Suprapubic skin (tissue), 4 donors: ENCODE data around the gene UBL3. TPM values are rescaled to one million over a fixed set of nuclear protein-coding genes. Genes with fewer than 3 reads are reported as not detected.

Experiments used
- DNase-seq, 2 donors: peaks; one replicate each; pipeline ENCODE4 v3.0.0-alpha.2; 2019; ENCODE audit warnings: low spot score in 2 of 2
- H3K27ac ChIP-seq: fragments of 200-600 bp; sonication (generic); one replicate; pipeline ENCODE4 v1.5.1; 2019
- H3K27me3 ChIP-seq: fragments of 200-600 bp; sonication (generic); one replicate; pipeline ENCODE4 v1.5.1; 2019
- H3K36me3 ChIP-seq: fragments of 200-600 bp; sonication (generic); one replicate; pipeline ENCODE4 v1.5.1; 2019
- H3K4me1 ChIP-seq: fragments of 200-600 bp; sonication (generic); one replicate; pipeline ENCODE4 v1.5.1; 2019
- H3K4me3 ChIP-seq: fragments of 200-600 bp; sonication (generic); one replicate; pipeline ENCODE4 v1.5.1; 2019; ENCODE audit warnings: mild to moderate bottlenecking
- H3K9me3 ChIP-seq: fragments of 200-600 bp; sonication (generic); one replicate; pipeline ENCODE4 v1.5.1; 2019
- EP300 ChIP-seq: sonication (generic); formaldehyde crosslinking; IDR thresholded peaks from one replicate; pipeline ENCODE4 v1.6.1; 2017; ENCODE audit warnings: antibody characterized with exemption
- POLR2A ChIP-seq, 2 donors: fragments of 450-650 bp; IDR thresholded peaks; one replicate each; pipeline ENCODE4 v1.6.1; 2017; ENCODE audit warnings: antibody characterized with exemption in 2 of 2, mild to moderate bottlenecking in 2 of 2, moderate library complexity in 2 of 2
- POLR2AphosphoS5 ChIP-seq, 3 donors: sonication (generic); formaldehyde crosslinking; IDR thresholded peaks; one replicate each; pipeline ENCODE4 v1.6.1; 2017; ENCODE audit warnings: antibody characterized with exemption in 3 of 3
- WGBS: methylation state at CpG from one replicate; pipeline ENCODE4 v1.1.5; 2018; 5-methylcytosine and 5-hydroxymethylcytosine counted together
- total RNA-seq, 4 donors: library from RNA; depleted of rRNA; stranded (reverse); fragments of >200 nt; gene quantifications; one replicate each; pipeline ENCODE4 v1.1.0, GENCODE V29; 2016
- TF ChIP-seq, protein P1 (sequence below), 2 donors: fragments of 200-600 bp in 1 of 2; fragments of 450-650 bp in 1 of 2; sonication (generic) in 1 of 2; IDR thresholded peaks; one replicate each; pipeline ENCODE4 v1.5.1; 2016 to 2019; ENCODE audit warnings: antibody characterized with exemption in 2 of 2, mild to moderate bottlenecking in 1 of 2, moderate library complexity in 1 of 2

The UBL3 gene
- total RNA-seq, 4 donors from 2014 or later: 37.7 to 66.2 (median 48.5) TPM

- Histone ChIP-seq H3K4me3 (no peak overlapping the region), H3K4me1 (peaks cover 18% of the 10 kb centered on the region), H3K27ac (no peak overlapping the region), H3K36me3 (no peaks in the 10 kb centered on the region), H3K9me3 (no peaks in the 10 kb centered on the region), H3K27me3 (no peaks in the 10 kb centered on the region)
- no peak for DNase-seq
- TF ChIP-seq POLR2AphosphoS5 (IDR thresholded peaks at IDR 0.05): no peak
- no peak for TF ChIP-seq EP300
- no peak for TF ChIP-seq POLR2A (IDR thresholded peaks at IDR 0.05)
- TF ChIP-seq, protein P1, sequence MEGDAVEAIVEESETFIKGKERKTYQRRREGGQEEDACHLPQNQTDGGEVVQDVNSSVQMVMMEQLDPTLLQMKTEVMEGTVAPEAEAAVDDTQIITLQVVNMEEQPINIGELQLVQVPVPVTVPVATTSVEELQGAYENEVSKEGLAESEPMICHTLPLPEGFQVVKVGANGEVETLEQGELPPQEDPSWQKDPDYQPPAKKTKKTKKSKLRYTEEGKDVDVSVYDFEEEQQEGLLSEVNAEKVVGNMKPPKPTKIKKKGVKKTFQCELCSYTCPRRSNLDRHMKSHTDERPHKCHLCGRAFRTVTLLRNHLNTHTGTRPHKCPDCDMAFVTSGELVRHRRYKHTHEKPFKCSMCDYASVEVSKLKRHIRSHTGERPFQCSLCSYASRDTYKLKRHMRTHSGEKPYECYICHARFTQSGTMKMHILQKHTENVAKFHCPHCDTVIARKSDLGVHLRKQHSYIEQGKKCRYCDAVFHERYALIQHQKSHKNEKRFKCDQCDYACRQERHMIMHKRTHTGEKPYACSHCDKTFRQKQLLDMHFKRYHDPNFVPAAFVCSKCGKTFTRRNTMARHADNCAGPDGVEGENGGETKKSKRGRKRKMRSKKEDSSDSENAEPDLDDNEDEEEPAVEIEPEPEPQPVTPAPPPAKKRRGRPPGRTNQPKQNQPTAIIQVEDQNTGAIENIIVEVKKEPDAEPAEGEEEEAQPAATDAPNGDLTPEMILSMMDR (IDR thresholded peaks at IDR 0.05): no peak
- 62% methylated on average over 3 of the region's 3 CpGs for WGBS
These were observed 102.3 kb downstream of the UBL3 start for GRCh38 chr13:29748097-29748496.

DNA sequence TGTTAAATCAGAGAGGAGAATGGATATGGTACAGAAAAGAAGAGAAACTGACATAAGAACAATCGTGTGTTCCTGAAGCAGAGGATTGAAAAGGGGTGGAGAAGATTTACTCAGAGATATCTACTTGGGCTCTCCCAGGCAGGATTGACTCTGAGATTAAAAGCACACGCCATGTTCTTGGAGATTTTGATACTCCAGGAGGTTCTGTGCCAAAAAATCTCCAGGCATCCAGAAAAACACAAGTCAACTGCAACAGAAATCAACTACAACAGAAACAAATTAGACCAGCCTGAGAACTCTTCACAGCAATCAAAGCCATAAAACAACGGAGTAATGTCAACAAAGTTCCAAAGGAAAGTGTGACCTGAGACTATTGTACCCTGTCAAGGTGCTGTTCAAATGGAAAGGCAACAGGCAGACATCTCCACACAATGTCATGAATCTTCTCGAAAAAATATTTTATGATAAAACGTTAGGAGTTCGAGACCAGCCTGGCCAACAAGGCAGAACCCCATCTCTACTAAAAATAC lies 104.2 kb downstream of the UBL3 start:
- no peak for DNase-seq
- 53% methylated on average over 6 of the region's 6 CpGs for WGBS
- Histone ChIP-seq H3K4me3 (no peak overlapping the region), H3K27ac (no peak overlapping the region), H3K4me1 (peaks cover 24% of the 10 kb centered on the region), H3K36me3 (no peaks in the 10 kb centered on the region), H3K9me3 (no peaks in the 10 kb centered on the region), H3K27me3 (no peaks in the 10 kb centered on the region)
- TF ChIP-seq POLR2A (IDR thresholded peaks at IDR 0.05): no peak
- no peak for TF ChIP-seq EP300
- no peak for TF ChIP-seq POLR2AphosphoS5 (IDR thresholded peaks at IDR 0.05)
- TF ChIP-seq, protein P1 (IDR thresholded peaks at IDR 0.05): no peak

GRCh38 chr13:29745704-29746103 lies 104.7 kb downstream of the UBL3 start:
- no peak for DNase-seq
- H3K36me3 ChIP-seq: no peaks in the 10 kb centered on the region
- peaks cover 24% of the 10 kb centered on the region for H3K4me1 ChIP-seq
- no peak overlapping the region for H3K4me3 ChIP-seq
- 88% methylated on average over 6 of the region's 6 CpGs for WGBS
- TF ChIP-seq EP300 (no peak), POLR2A (IDR thresholded peaks at IDR 0.05) (no peak), POLR2AphosphoS5 (IDR thresholded peaks at IDR 0.05) (no peak)
- TF ChIP-seq, protein P1 (IDR thresholded peaks at IDR 0.05): no peak
- no peaks in the 10 kb centered on the region for H3K27me3 ChIP-seq
- no peaks in the 10 kb centered on the region for H3K9me3 ChIP-seq
- no peak overlapping the region for H3K27ac ChIP-seq

- Histone ChIP-seq H3K4me3 (no peak overlapping the region), H3K36me3 (no peaks in the 10 kb centered on the region), H3K27me3 (no peaks in the 10 kb centered on the region), H3K4me1 (peaks cover 24% of the 10 kb centered on the region), H3K27ac (peak overlapping the region; percentile 56), H3K9me3 (no peaks in the 10 kb centered on the region)
- no peak for TF ChIP-seq EP300
- TF ChIP-seq POLR2A (IDR thresholded peaks at IDR 0.05): no peak
- no peak for TF ChIP-seq POLR2AphosphoS5 (IDR thresholded peaks at IDR 0.05)
- TF ChIP-seq, protein P1 (IDR thresholded peaks at IDR 0.05): no peak
- 30% methylated on average over 16 of the region's 16 CpGs for WGBS
- peak; percentile 78 to 83 for DNase-seq
These were observed 107.1 kb downstream of the UBL3 start for GRCh38 chr13:29743201-29743786.

GRCh38 chr13:29740961-29741360 lies 109.5 kb downstream of the UBL3 start:
- H3K27ac ChIP-seq: no peak overlapping the region
- TF ChIP-seq POLR2AphosphoS5 (IDR thresholded peaks at IDR 0.05) (no peak), EP300 (no peak), POLR2A (IDR thresholded peaks at IDR 0.05) (no peak)
- TF ChIP-seq, protein P1 (IDR thresholded peaks at IDR 0.05): no peak
- no peak overlapping the region for H3K4me3 ChIP-seq
- H3K4me1 ChIP-seq: peaks cover 20% of the 10 kb centered on the region
- no peaks in the 10 kb centered on the region for H3K27me3 ChIP-seq
- no peaks in the 10 kb centered on the region for H3K36me3 ChIP-seq
- no peaks in the 10 kb centered on the region for H3K9me3 ChIP-seq
- no peak for DNase-seq
- whole genome bisulfite sequencing: 94% methylated on average over 3 of the region's 3 CpGs
